Lower lobe of right lung (tissue), 2 donors: ENCODE results near the gene PEX14. TPM values are rescaled to one million over a fixed set of nuclear protein-coding genes. Genes with fewer than 3 reads are reported as not detected.
A peak's percentile ranks its signal among the peaks of the same experiment; 100 is the strongest.

Source experiments
- ATAC-seq, 2 donors: fragments of 200-7000 bp; cut with Tn5 transposase; one replicate each; pipeline ENCODE4 v1.9.1; 2020 to 2022; ENCODE audit warnings: mild to moderate bottlenecking in 2 of 2, moderate library complexity in 2 of 2
- DNase-seq: peaks from one replicate; pipeline ENCODE4 v3.0.0-alpha.2; 2020
- H3K27ac ChIP-seq: fragments of 200-600 bp; one replicate; pipeline ENCODE4 v1.8.0; 2022
- H3K27me3 ChIP-seq: fragments of 200-600 bp; one replicate; pipeline ENCODE4 v1.8.0; 2022; ENCODE audit warnings: low read depth
- H3K36me3 ChIP-seq: fragments of 200-600 bp; one replicate; pipeline ENCODE4 v1.8.0; 2022; ENCODE audit warnings: mild to moderate bottlenecking
- H3K4me1 ChIP-seq: fragments of 200-600 bp; one replicate; pipeline ENCODE4 v1.8.0; 2022
- H3K4me3 ChIP-seq: fragments of 200-600 bp; one replicate; pipeline ENCODE4 v1.8.0; 2022; ENCODE audit warnings: mild to moderate bottlenecking
- H3K9me3 ChIP-seq: fragments of 200-600 bp; one replicate; pipeline ENCODE4 v1.8.0; 2022
- intact Hi-C: fragments of 100-400 bp; cut with DNase I; formaldehyde crosslinking; loops from one replicate; pipeline ENCODE4 v1.11.0; 2022
- total RNA-seq: library from RNA; stranded (reverse); fragmentation: NEBNext Ultra II Directional; extraction: Animal tissue kit (Norgen Biotek cat#: 25700); gene quantifications from one replicate; pipeline ENCODE4 v1.2.1, GENCODE V29; 2021
- TF ChIP-seq, protein P1 (sequence below): fragments of 200-600 bp; IDR thresholded peaks from one replicate; pipeline ENCODE4 v1.8.0; 2022; ENCODE audit warnings: antibody characterized with exemption, mild to moderate bottlenecking
- donor health status: DM: no; HTN: yes; CAD: no; lungs with severe emphysema.

PEX14 gene
- total RNA-seq, 1 donor from 2014 or later, result 27.9 TPM

- peaks cover 10% of the 10 kb centered on the region for H3K36me3 ChIP-seq
- TF ChIP-seq, protein P1, sequence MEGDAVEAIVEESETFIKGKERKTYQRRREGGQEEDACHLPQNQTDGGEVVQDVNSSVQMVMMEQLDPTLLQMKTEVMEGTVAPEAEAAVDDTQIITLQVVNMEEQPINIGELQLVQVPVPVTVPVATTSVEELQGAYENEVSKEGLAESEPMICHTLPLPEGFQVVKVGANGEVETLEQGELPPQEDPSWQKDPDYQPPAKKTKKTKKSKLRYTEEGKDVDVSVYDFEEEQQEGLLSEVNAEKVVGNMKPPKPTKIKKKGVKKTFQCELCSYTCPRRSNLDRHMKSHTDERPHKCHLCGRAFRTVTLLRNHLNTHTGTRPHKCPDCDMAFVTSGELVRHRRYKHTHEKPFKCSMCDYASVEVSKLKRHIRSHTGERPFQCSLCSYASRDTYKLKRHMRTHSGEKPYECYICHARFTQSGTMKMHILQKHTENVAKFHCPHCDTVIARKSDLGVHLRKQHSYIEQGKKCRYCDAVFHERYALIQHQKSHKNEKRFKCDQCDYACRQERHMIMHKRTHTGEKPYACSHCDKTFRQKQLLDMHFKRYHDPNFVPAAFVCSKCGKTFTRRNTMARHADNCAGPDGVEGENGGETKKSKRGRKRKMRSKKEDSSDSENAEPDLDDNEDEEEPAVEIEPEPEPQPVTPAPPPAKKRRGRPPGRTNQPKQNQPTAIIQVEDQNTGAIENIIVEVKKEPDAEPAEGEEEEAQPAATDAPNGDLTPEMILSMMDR, result no peak
- DNase-seq, result peak; percentile 45
- ATAC-seq, result no peak
- no peak overlapping the region for H3K4me3 ChIP-seq
- no peaks in the 10 kb centered on the region for H3K27me3 ChIP-seq
- H3K9me3 ChIP-seq, result no peaks in the 10 kb centered on the region
- intact Hi-C loops, result no loop called here
- H3K27ac ChIP-seq, result no peak overlapping the region
- peaks cover 17% of the 10 kb centered on the region for H3K4me1 ChIP-seq
Observed at GRCh38 chr1:10630661-10631120, 155.9 kb downstream of the PEX14 start.

GRCh38 chr1:10631121-10631810 lies 156.5 kb downstream of the PEX14 start:
- ATAC-seq, result no peak
- intact Hi-C loops, result no loop called here
- H3K27me3 ChIP-seq, result no peaks in the 10 kb centered on the region
- H3K36me3 ChIP-seq, result peaks cover 10% of the 10 kb centered on the region
- no peak overlapping the region for H3K4me3 ChIP-seq
- TF ChIP-seq, protein P1, result no peak
- H3K27ac ChIP-seq, result no peak overlapping the region
- peaks cover 23% of the 10 kb centered on the region for H3K4me1 ChIP-seq
- DNase-seq, result peak; percentile 46
- no peaks in the 10 kb centered on the region for H3K9me3 ChIP-seq

- DNase-seq, result peak; percentile 31
- Histone ChIP-seq H3K27me3 (no peaks in the 10 kb centered on the region), H3K36me3 (peaks cover 10% of the 10 kb centered on the region), H3K4me3 (no peak overlapping the region), H3K4me1 (peaks cover 24% of the 10 kb centered on the region), H3K27ac (no peak overlapping the region), H3K9me3 (no peaks in the 10 kb centered on the region)
- TF ChIP-seq, protein P1, result no peak
- intact Hi-C loops, result no loop called here
- no peak for ATAC-seq
Observed at GRCh38 chr1:10631811-10632593, 157.3 kb downstream of the PEX14 start.

DNA sequence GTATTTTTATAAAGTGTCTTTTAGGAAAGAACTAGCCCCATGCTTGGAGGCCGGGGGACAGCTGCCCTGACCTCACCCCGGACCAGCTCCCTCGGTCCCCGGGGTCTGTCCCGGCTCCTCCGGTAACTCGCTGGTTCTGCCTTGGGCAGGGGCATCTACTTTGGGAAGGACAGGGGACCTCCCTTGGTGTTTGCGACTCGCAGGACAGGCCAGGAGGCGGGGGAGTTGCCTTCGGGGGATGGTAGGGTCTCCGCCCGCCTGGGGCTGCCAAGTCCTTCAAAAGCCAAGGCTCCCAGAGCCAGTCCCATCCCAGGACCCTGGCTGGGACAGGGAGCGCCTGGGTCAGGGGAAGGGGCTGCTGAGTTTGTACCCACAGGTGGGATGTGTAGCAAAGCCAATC lies 157.9 kb downstream of the PEX14 start:
- Histone ChIP-seq H3K36me3 (peaks cover 16% of the 10 kb centered on the region), H3K4me1 (peaks cover 30% of the 10 kb centered on the region), H3K9me3 (no peaks in the 10 kb centered on the region), H3K4me3 (no peak overlapping the region), H3K27me3 (no peaks in the 10 kb centered on the region), H3K27ac (no peak overlapping the region)
- DNase-seq (peak; percentile 43), ATAC-seq (no peak)
- TF ChIP-seq, protein P1, result no peak
- intact Hi-C loops, result no loop called here

DNA sequence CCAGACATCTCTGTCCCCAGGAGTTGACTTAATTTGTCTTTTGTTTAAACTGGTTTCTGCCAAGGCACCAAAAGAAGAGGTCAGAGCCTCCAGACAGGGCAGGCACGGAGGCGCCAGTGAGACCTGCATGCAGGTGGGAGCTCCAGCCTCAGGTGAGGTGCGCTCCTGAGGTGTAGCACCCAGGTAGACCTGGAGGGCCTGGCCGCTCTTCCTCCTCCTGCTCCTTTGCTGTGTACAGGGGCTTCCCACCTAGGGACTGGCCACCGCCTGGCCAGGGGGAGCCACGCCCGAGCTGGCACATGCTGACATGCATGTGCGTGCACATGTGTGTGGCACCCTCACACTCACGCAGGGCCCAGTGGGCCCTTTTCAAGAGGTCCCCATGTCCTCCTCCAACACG lies 158.7 kb downstream of the PEX14 start:
- Histone ChIP-seq H3K4me1 (peaks cover 38% of the 10 kb centered on the region), H3K27ac (no peak overlapping the region), H3K4me3 (no peak overlapping the region), H3K27me3 (peaks cover 4% of the 10 kb centered on the region), H3K9me3 (no peaks in the 10 kb centered on the region), H3K36me3 (peaks cover 23% of the 10 kb centered on the region)
- TF ChIP-seq, protein P1, result no peak
- no peak for ATAC-seq
- intact Hi-C loops, result no loop called here
- peak; percentile 47 for DNase-seq
